MG63 (cell line): Measurements from ENCODE around the gene BBS12. TPM values are rescaled to one million over a fixed set of nuclear protein-coding genes. Genes with fewer than 3 reads are reported as not detected.

Source experiments
- DNase-seq: peaks from one replicate; pipeline ENCODE4 v3.0.0-alpha.2; 2020
- H3K27me3 ChIP-seq: fragments of 250-450 bp; sonication (Bioruptor Pico); 2 replicates; pipeline ENCODE4 v1.5.1; 2020; ENCODE audit warnings: mild to moderate bottlenecking, moderate library complexity
- H3K36me3 ChIP-seq: fragments of 250-450 bp; sonication (Bioruptor Pico); 2 replicates; pipeline ENCODE4 v1.5.1; 2020; ENCODE audit warnings: mild to moderate bottlenecking, moderate library complexity
- H3K4me3 ChIP-seq: fragments of 250-450 bp; sonication (Bioruptor Pico); 2 replicates; pipeline ENCODE4 v1.5.1; 2020; ENCODE audit warnings: mild to moderate bottlenecking, moderate library complexity
- H3K9me3 ChIP-seq: fragments of 250-450 bp; sonication (Bioruptor Pico); 2 replicates; pipeline ENCODE4 v1.5.1; 2020; ENCODE audit warnings: mild to moderate bottlenecking, moderate library complexity
- total RNA-seq: library from RNA; depleted of rRNA; stranded (reverse); fragments of >200 nt; shearing (Covaris generic); gene quantifications from 2 replicates; pipeline ENCODE4 v1.2.3, GENCODE V29; 2014; ENCODE audit warnings: low replicate concordance

BBS12 gene
- total RNA-seq, 1 experiment from 2014 or later: 5.6 TPM

DNA sequence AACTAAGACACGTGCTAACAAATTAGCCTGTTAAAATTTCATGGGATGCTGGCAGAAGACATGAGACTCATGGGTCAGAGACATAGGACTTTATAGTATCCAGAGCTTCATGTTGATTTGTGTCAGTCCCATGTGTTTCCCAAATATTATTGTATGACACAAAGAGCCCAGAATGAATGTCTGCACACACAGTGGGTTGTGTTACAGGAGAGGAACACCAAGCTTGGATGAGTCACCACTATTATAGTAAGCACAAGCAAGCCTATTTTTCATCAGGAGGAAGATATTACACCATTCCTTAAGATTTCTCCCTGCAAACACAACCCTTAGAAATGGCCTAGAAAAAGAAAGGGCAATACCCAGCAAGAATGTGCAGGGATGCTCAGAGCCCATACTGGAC lies 15.4 kb downstream of the BBS12 start:
- Histone ChIP-seq H3K4me3 (no peak overlapping the region), H3K9me3 (peaks cover 2% of the 10 kb centered on the region; the same call in 1 of the 2 replicates), H3K36me3 (no peaks in the 10 kb centered on the region), H3K27me3 (no peaks in the 10 kb centered on the region)
- no peak for DNase-seq

DNA sequence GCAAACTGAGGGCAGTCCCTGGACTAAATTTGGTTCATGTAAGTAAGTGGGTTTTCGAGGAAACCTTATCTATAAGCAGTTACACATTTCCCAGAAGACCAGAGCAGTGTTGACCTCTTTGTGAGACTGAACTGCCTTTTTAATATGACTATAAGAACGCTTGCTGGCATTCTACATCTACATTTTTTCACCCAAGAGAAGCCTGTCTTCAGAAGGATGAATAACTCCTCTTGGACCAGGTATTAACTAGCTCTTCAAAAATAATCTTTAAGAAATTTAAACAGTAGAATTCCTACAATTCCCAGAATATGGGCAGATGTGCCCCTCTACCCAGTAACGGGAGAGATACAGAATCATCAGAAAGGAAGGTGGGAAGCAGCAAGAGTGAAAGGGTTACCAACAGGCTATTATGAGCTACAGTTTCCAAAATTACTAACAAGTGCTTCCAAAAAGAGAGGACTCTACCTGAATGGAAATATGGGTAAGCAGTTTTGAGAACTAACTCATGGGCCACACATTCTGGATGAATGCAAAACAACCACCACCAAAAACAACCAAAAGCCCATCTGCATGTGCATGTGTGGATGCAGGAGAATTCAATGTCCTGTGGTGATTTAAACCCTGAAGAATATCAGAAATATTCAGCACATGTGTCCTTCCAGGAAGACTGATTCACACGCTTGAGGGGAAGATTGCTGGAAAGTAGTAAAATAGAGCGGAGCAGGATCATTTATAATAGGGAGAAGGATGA lies 17.4 kb downstream of the BBS12 start:
- no peaks in the 10 kb centered on the region for H3K27me3 ChIP-seq
- no peak for DNase-seq
- H3K36me3 ChIP-seq: no peaks in the 10 kb centered on the region
- no peak overlapping the region for H3K4me3 ChIP-seq
- H3K9me3 ChIP-seq: peaks cover 2% of the 10 kb centered on the region; the same call in 1 of the 2 replicates

DNA sequence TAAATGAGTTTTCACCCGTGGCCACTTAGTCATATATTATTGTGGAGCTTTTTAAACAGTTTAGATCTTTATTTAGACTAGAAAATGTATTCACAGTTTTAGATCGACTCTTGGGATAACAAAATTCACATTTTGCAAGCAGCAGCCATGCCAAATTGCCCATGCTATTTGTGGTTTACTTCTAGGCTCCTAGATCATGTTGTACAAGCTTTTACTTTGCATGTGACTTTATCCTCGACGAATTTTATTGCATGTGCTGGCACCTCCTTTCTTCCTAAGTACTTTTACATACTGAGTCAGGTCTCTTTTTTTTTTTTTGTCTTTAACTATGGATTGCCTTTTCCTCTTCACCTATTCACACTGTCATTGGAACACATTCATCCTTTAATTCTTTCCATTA lies 23.2 kb downstream of the BBS12 start:
- no peak for DNase-seq
- Histone ChIP-seq H3K4me3 (no peak overlapping the region), H3K27me3 (no peaks in the 10 kb centered on the region), H3K36me3 (no peaks in the 10 kb centered on the region), H3K9me3 (peaks cover 1% of the 10 kb centered on the region; the same call in 1 of the 2 replicates)

DNA sequence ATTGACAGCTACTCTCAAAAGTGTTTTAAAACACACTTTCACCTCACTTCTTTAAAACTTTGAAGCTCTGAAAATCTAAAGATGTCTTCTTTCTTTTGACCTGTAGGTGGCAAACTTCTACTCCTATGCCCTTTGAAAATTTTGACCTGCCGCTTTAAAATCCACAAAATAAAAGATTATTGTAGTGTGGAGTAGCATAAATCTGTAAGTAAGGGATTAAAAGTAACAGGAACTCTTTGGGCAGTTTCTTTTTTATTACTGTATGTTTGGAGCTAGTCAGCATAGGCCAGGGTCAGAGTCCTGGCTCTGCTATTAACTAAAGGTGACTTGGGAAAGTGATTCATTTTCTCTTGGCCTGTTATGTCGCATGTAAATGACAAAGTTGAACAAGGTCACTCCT lies 25.5 kb downstream of the BBS12 start:
- no peaks in the 10 kb centered on the region for H3K36me3 ChIP-seq
- DNase-seq: no peak
- H3K27me3 ChIP-seq: no peaks in the 10 kb centered on the region
- H3K4me3 ChIP-seq: no peak overlapping the region
- H3K9me3 ChIP-seq: no peaks in the 10 kb centered on the region

DNA sequence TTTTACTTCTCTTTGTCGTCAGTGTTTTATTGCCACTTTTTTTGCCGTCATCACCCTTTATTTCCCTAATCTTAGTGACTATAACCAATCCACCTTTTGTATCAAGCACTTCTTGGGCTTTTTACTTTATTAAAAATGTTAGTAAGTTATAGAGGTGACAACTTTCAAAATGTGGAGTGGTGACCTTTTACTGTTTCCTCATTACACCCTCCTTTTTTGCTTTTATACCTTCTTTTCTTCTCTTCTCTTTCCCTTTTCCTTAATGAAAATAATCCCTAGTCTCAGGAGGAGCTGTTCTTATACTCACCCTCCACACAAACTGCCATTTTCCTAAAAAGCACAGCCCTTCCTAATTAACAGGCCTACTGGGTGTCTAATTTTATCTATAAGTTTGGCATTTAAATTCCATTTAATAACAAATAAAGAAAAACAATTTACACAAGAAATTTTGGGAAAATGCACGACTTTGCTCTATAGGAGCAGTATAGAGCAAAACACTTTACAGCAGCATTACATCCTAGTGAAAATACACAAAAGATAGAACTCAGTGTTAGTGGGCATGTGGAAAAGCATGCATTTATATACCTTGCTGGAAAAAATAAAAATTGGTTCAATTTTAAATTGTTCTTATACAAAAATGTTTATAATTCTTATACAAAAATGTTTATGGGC lies 27.3 kb downstream of the BBS12 start:
- no peak overlapping the region for H3K4me3 ChIP-seq
- DNase-seq: no peak
- no peaks in the 10 kb centered on the region for H3K36me3 ChIP-seq
- no peaks in the 10 kb centered on the region for H3K27me3 ChIP-seq
- H3K9me3 ChIP-seq: no peaks in the 10 kb centered on the region

DNA sequence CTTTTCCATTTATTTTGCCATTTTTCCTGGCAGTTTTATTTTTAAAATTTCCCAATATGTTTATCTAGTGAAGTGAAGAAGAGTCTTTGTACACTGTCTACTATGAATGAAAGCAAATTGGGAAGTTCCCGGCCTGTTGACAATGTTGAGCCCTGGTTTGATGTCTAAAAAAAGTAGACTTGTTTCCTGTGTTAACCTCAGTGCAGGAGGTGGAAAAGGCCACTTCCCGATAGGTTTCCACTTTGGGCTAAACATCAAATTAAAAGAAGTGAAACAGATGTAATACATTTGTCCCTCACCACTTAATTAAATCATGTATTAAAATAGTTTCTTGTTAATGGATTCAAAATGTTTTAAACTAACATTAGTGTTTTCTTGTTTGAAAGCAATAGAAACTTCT lies 30.0 kb downstream of the BBS12 start:
- Histone ChIP-seq H3K4me3 (no peak overlapping the region), H3K9me3 (no peaks in the 10 kb centered on the region), H3K36me3 (no peaks in the 10 kb centered on the region), H3K27me3 (no peaks in the 10 kb centered on the region)
- no peak for DNase-seq

DNA sequence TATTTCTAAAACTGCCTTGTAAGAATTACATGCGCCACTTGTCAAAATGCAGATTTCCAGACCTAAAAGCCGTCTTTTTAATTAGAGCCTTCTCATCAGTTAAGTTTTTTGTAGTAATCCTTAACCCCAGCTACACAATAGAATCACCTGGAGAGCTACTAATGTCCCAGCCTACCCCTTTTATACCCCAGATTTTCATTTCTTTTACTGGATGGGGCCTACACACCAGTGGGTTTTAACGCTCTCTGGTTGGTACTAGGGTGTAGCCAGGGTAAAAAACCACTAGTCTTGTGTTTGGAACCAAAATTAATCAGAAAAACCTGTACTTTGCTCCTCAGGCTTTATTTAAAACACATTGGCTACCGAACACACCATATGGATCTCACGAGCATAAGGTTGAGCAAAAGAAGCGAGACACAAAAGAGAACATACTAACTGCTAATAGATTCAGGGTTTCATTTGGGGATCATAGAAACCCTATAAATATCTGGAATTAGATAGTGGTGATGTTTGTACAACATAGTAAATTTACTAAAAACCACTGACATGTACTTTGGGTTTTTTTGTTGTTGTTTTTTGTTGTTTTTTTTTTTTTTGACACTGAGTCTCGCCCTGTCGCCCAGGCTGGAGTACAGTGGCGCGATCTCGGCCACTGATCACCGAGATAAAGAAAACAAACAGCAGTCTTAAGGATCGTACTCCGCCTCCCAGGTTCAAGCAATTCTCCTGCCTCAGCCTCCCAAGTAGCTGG lies 30.6 kb downstream of the BBS12 start:
- no peaks in the 10 kb centered on the region for H3K36me3 ChIP-seq
- no peak for DNase-seq
- no peaks in the 10 kb centered on the region for H3K27me3 ChIP-seq
- no peak overlapping the region for H3K4me3 ChIP-seq
- no peaks in the 10 kb centered on the region for H3K9me3 ChIP-seq

DNA sequence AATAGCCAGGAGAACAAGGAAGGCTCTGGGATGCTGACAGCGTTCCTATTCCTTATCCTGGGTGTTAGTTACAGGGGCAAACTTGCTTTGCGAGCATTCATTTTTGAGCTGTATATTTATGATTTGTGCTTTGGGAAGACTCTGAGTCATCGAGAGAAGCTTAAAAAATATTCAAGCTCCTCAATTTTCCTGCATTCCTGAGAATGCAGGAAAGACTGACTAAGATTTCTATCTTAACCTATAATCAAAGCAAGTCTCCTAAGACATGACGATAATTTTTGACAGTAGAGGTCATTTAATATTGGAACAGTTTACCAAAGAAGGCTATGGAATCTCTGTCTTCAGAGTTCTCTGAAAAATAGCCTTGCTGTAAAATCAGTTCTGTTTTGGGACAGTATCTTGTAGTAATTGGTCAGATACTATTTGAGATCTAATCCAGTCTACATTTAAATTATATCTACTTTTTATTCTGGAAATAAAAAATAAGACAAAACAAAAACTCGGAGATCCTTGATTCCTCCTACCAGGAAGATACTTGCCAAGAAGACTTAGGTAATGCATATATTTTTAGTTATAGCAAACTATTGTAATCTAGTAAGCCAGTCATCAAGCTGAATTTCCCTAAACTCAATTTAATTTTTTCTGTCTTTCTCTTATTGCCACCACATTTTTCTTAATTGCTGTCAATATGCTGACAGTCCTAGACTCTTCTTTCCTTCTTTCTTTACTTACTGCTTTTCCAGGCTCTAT lies 31.7 kb downstream of the BBS12 start:
- peak overlapping the region; percentile 9 for H3K4me3 ChIP-seq
- no peaks in the 10 kb centered on the region for H3K9me3 ChIP-seq
- H3K27me3 ChIP-seq: no peaks in the 10 kb centered on the region
- DNase-seq: peak; percentile 19
- H3K36me3 ChIP-seq: no peaks in the 10 kb centered on the region

DNA sequence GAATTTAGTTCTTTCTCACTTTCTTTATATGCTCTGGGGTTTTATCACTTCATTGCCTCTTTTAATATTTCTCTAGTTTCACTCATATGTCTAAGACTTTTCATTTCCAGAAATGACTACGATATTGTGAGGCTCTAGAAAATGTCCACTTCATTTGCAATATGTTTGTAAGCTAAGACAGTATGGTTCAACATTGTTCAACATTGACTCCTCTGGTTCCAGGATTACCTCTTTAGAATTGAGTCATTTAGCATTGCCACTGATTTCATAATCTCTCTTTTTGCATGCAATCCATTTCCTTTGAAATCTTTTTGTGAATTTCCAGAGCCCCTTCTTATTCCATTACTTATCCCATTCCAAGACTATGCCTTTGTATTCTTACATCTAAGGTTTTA lies 32.3 kb downstream of the BBS12 start:
- no peaks in the 10 kb centered on the region for H3K9me3 ChIP-seq
- peak overlapping the region; percentile 9 for H3K4me3 ChIP-seq
- H3K27me3 ChIP-seq: no peaks in the 10 kb centered on the region
- DNase-seq: no peak
- no peaks in the 10 kb centered on the region for H3K36me3 ChIP-seq

DNA sequence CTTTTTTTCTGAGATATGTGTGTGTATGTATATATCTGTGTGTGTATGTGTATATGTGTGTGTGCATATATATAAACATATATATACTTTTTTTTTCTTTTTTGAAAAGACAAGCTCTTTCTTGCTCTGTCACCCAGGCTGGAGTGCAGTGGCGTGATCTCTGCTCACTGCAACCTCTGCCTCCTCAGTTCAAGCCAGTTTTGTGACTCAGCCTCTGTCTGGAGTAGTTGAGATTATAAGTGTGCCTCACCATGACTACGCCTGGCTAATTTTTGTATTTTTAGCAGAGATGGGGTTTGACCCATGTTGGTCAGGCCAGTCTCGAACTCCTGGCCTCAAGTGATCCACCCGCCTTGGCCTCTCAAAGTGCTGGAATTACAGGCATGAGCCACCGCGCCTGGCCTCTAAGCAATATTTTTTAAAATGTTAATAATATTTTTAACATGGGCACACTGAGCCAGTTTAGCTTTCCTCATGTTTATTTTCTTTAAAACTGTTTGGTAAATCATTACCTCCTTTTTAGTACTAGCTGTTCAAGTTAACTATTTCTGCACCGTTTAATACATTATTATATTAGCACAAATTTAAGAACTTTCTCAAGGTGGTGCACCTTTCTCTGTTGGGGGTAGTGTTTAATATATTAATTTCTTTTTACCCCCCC lies 33.3 kb downstream of the BBS12 start:
- H3K9me3 ChIP-seq: no peaks in the 10 kb centered on the region
- H3K36me3 ChIP-seq: no peaks in the 10 kb centered on the region
- no peak overlapping the region for H3K4me3 ChIP-seq
- H3K27me3 ChIP-seq: no peaks in the 10 kb centered on the region
- DNase-seq: peak; percentile 85

DNA sequence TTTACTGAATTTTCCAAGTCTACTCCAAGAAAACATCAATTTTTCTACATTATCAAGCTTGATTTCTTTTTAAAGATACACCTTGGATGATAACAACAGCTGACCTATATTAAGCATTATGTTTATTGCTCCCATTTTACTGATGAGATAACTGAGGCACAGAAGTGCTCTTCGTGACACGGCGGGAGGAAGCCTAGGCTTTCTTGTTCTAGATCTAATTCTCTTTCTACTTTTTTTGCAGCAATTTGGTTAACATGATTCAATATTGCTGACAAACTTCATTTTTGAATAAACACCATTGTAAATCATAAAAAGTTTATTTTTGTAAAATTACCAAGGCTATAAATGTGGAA lies 33.8 kb downstream of the BBS12 start:
- Histone ChIP-seq H3K27me3 (no peaks in the 10 kb centered on the region), H3K9me3 (no peaks in the 10 kb centered on the region), H3K36me3 (no peaks in the 10 kb centered on the region), H3K4me3 (no peak overlapping the region)
- no peak for DNase-seq

DNA sequence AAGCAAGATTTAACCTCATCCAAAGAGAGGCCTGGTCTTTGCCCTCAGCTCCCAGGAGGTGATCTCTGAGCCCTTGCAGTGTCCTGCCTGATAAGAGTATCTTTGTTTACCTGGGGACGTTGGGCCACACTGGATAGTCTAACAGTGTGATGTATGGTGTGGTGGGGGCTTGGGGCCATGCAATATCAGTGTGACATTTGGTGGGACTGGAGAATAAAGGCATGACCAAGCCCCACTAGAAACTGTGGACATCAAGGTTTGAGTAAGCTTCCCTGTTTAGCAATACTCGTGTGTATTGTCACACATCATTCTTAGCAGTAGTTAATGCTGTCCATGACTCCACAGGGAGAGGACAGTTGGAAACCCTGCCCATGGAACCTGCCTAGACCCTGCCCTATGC lies 34.4 kb downstream of the BBS12 start:
- Histone ChIP-seq H3K27me3 (no peaks in the 10 kb centered on the region), H3K9me3 (no peaks in the 10 kb centered on the region), H3K36me3 (no peaks in the 10 kb centered on the region), H3K4me3 (no peak overlapping the region)
- DNase-seq: no peak

DNA sequence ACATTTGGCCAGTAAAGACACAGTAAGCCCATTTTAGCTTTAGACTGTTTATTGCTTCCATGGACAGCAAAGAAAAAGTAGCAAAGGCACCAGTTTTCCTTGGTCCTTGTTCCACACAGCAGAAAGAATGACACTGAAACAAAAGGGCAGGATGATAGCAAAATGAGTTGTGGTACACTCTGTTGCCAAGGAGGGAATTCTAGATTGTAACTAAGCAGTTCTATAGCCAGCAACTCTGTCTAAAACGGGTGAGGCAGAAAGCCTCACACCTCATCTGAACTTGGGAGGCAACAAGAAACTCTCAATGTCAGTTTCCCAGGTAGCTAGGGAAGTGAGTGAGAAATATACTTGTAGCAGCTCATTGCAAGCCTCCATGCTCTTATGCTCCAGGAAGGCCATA lies 39.2 kb downstream of the BBS12 start:
- no peak overlapping the region for H3K4me3 ChIP-seq
- no peaks in the 10 kb centered on the region for H3K9me3 ChIP-seq
- H3K36me3 ChIP-seq: no peaks in the 10 kb centered on the region
- DNase-seq: no peak
- H3K27me3 ChIP-seq: no peaks in the 10 kb centered on the region

DNA sequence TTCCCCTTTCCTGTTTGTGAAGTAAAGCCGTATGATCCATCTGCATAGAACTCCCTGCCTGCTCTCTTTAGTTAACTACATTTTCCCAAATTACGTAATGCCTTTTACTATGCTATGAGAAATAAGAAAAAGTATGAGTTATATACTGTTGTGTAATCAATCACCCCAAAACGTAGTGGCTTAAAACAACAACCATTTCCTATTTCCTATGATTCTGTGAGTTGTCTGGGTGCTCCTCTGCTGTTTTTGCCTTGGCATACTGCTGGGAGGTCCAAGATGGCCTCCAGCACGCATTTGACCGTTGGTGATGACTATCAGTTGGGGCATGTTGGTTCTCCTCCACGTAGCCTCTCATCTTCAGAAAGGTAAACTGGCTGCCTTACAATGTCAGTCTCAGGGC lies 39.8 kb downstream of the BBS12 start:
- Histone ChIP-seq H3K4me3 (no peak overlapping the region), H3K27me3 (no peaks in the 10 kb centered on the region), H3K9me3 (no peaks in the 10 kb centered on the region), H3K36me3 (no peaks in the 10 kb centered on the region)
- DNase-seq: no peak

DNA sequence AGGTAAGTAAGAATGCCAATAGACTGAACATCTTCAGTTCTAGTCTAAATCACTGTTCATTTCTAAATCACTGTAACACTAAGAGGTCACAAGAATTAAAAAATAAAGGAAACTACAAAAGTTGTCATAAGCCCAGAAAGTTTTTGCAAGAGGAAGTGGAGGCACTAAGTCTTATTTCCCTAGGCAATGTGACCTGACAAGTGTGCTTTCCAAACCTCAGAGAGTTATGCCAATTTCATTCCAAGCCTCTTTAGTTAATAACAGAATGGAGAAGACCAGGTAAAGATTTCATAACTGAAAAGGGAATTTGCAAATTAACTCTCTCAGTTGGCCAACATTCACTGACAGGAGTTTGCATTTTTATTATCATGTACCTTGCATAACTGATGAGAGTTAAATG lies 40.5 kb downstream of the BBS12 start:
- Histone ChIP-seq H3K9me3 (no peaks in the 10 kb centered on the region), H3K36me3 (no peaks in the 10 kb centered on the region), H3K4me3 (no peak overlapping the region), H3K27me3 (no peaks in the 10 kb centered on the region)
- DNase-seq: no peak

DNA sequence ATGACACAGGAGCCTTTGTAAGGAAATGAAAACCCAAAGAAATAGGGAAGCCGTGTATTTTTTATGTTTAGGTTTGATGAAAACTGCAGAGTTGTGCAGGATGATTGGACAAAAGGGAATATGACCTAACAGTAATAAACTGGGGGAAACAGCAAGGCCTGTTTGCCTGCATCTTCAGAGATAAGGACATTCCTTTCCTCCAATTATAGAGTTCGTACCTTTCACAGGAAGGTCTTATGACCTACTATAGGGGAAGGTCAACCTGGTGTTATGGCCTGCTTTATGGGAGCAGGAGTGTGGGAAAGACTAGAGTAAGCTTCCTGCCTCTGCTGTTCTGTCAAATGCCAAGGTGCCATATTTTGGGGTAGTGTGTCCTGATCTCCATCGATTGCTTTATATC lies 42.5 kb downstream of the BBS12 start:
- Histone ChIP-seq H3K27me3 (no peaks in the 10 kb centered on the region), H3K9me3 (no peaks in the 10 kb centered on the region), H3K36me3 (no peaks in the 10 kb centered on the region), H3K4me3 (no peak overlapping the region)
- no peak for DNase-seq
